WTC11 (cell line): ENCODE measurements around the gene DNAJC16. TPM values are rescaled to one million over a fixed set of nuclear protein-coding genes. Genes with fewer than 3 reads are reported as not detected.
A peak's percentile ranks its signal among the peaks of the same experiment; 100 is the strongest.

ENCODE experiments used
- ATAC-seq: fragments of 200-7000 bp; cut with Tn5 transposase; 2 replicates; pipeline ENCODE4 v1.10.0; 2021; ENCODE audit warnings: mild to moderate bottlenecking, moderate library complexity
- CTCF ChIA-PET: fragments of 300-600 bp; sonication (Branson Sonifier 250); formaldehyde crosslinking; loops from one replicate; lab custom pipeline; 2021; ENCODE audit warnings: antibody characterized with exemption; lab: Charles Lee
- POLR2A ChIA-PET: fragments of 350-600 bp; sonication (Branson Sonifier 250); formaldehyde crosslinking; loops from one replicate; lab custom pipeline; 2021; ENCODE audit warnings: antibody characterized with exemption; lab: Charles Lee
- DNase-seq: peaks from one replicate; pipeline ENCODE4 v3.0.0; 2021; ENCODE audit warnings: low spot score
- H3K27ac Mint-ChIP-seq: 2 replicates; pipeline ENCODE4 v1.8.0; 2021; ENCODE audit warnings: mixed read lengths
- H3K27me3 Mint-ChIP-seq: 2 replicates; pipeline ENCODE4 v1.8.0; 2021; ENCODE audit warnings: low read depth, mild to moderate bottlenecking, moderate library complexity, mixed read lengths
- H3K36me3 Mint-ChIP-seq: 2 replicates; pipeline ENCODE4 v1.8.0; 2021; ENCODE audit warnings: mixed read lengths
- H3K4me1 Mint-ChIP-seq: 2 replicates; pipeline ENCODE4 v1.8.0; 2022; ENCODE audit warnings: mixed read lengths
- H3K4me3 Mint-ChIP-seq: 2 replicates; pipeline ENCODE4 v1.8.0; 2021; ENCODE audit warnings: mild to moderate bottlenecking, moderate library complexity, mixed read lengths
- H3K9me3 Mint-ChIP-seq: 2 replicates; pipeline ENCODE4 v1.8.0; 2021; ENCODE audit warnings: mixed read lengths
- ATF6 ChIP-seq: sonication (generic); formaldehyde crosslinking; IDR thresholded peaks from 2 replicates; pipeline ENCODE4 v1.8.1; 2023; ENCODE audit warnings: mild to moderate bottlenecking, missing genetic modification reagents
- CDX4 ChIP-seq: fragments of 250-450 bp; sonication (Bioruptor Pico); IDR thresholded peaks from 2 replicates; pipeline ENCODE4 v1.9.0; 2021; ENCODE audit warnings: moderate library complexity, mild to moderate bottlenecking, inconsistent platforms, borderline replicate concordance
- E2F1 ChIP-seq: sonication (generic); formaldehyde crosslinking; IDR thresholded peaks from 2 replicates; pipeline ENCODE4 v1.8.0; 2022; ENCODE audit warnings: mild to moderate bottlenecking, missing genetic modification reagents
- ESRRA ChIP-seq: sonication (generic); formaldehyde crosslinking; IDR thresholded peaks from 2 replicates; pipeline ENCODE4 v1.8.1; 2022; ENCODE audit warnings: mild to moderate bottlenecking, missing genetic modification reagents, borderline replicate concordance
- FOXJ3 ChIP-seq: sonication (generic); formaldehyde crosslinking; IDR thresholded peaks from 2 replicates; pipeline ENCODE4 v1.9.0; 2021; ENCODE audit warnings: missing genetic modification reagents, mild to moderate bottlenecking, borderline replicate concordance
- FOXP1 ChIP-seq: sonication (generic); formaldehyde crosslinking; IDR thresholded peaks from 2 replicates; pipeline ENCODE4 v1.8.0; 2022; ENCODE audit warnings: missing genetic modification reagents, mild to moderate bottlenecking, moderate library complexity, borderline replicate concordance
- GTF2I ChIP-seq: fragments of 250-450 bp; sonication (Bioruptor Pico); conservative IDR thresholded peaks from 2 replicates; pipeline ENCODE4 v1.4.0; 2021; ENCODE audit warnings: mild to moderate bottlenecking
- JUN ChIP-seq: sonication (generic); formaldehyde crosslinking; IDR thresholded peaks from 2 replicates; pipeline ENCODE4 v1.8.0; 2023; ENCODE audit warnings: mild to moderate bottlenecking, missing genetic modification reagents
- TEAD1 ChIP-seq: sonication (generic); formaldehyde crosslinking; IDR thresholded peaks from 2 replicates; pipeline ENCODE4 v1.8.0; 2022; ENCODE audit warnings: mild to moderate bottlenecking, missing genetic modification reagents
- ZNF263 ChIP-seq: sonication (generic); formaldehyde crosslinking; IDR thresholded peaks from 2 replicates; pipeline ENCODE4 v1.8.1; 2022; ENCODE audit warnings: low read depth, mild to moderate bottlenecking, moderate library complexity, missing genetic modification reagents
- ZNF416 ChIP-seq: fragments of 250-450 bp; sonication (Bioruptor Pico); IDR thresholded peaks from 2 replicates; pipeline ENCODE4 v1.9.0; 2021; ENCODE audit warnings: mild to moderate bottlenecking, inconsistent platforms
- ZSCAN18 ChIP-seq: fragments of 250-450 bp; sonication (Bioruptor Pico); IDR thresholded peaks from 2 replicates; pipeline ENCODE4 v2.1.2; 2022; ENCODE audit warnings: mild to moderate bottlenecking, moderate library complexity
- total RNA-seq: library from RNA; stranded (reverse); gene quantifications from 3 replicates; pipeline ENCODE4 v1.2.3, GENCODE V29; 2021
- TF ChIP-seq, protein P1 (sequence below): sonication (generic); formaldehyde crosslinking; IDR thresholded peaks from 2 replicates; pipeline ENCODE4 v1.8.1; 2022; ENCODE audit warnings: missing genetic modification reagents, borderline replicate concordance
- TF ChIP-seq, protein P2 (sequence below): sonication (generic); formaldehyde crosslinking; IDR thresholded peaks from 2 replicates; pipeline ENCODE4 v1.8.0; 2022; ENCODE audit warnings: mild to moderate bottlenecking, missing genetic modification reagents
- TF ChIP-seq, protein P3 (sequence below): sonication (generic); formaldehyde crosslinking; IDR thresholded peaks from 2 replicates; pipeline ENCODE4 v1.8.1; 2023; ENCODE audit warnings: mild to moderate bottlenecking, missing genetic modification reagents, borderline replicate concordance
- TF ChIP-seq, protein P4 (sequence below): fragments of 250-450 bp; sonication (Bioruptor Pico); IDR thresholded peaks from 2 replicates; pipeline ENCODE4 v1.8.0; 2021; ENCODE audit warnings: mild to moderate bottlenecking

The DNAJC16 gene
- total RNA-seq, 1 experiment from 2014 or later: 16.4 TPM

DNA sequence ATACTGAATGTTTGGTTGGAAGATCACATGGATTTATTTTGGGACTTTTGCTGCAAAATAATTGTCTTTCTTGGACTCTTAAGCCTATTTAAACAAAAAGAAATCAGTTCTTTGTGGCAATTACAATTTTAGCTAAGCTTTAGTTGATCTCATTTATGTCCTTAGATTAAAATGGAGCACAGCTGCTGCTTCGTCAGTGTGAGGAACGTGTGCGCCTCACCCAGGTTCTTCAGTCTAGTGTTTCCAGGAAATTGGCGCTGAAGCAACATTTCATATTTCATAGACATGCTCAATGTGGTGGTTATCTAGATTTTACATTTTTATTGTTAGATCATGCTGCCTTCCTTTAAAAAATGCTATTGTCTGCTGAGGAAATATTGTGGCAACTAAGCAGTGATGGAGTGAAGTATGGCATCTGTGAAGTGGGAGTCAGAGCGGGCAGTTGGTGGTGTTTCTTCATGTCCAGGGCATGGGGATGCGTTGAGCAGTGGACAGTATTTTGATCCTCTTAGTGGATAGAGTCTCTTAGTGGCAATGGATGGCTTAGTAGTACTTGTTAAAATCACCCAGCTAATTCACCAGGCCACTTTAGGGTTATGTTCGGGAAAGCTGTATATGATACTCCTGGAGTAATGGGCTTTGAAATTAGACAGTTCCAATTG is 96.2 kb downstream of the DNAJC16 start:
- ATAC-seq (no peak), DNase-seq (no peak)
- H3K4me3 Mint-ChIP-seq: no peak overlapping the region
- CTCF ChIA-PET: interaction anchor here (0.6 kb wide), 1 partner anchor 92 kb away, joined by 3 read pairs; no protein-coding TSS in a partner anchor
- peaks cover 14% of the 10 kb centered on the region; the same call in 1 of the 2 replicates for H3K36me3 Mint-ChIP-seq
- H3K27ac Mint-ChIP-seq: peak overlapping the region; percentile 48
- TF ChIP-seq E2F1 (CRISPR knock-in tag): no peak
- TF ChIP-seq, protein P1, sequence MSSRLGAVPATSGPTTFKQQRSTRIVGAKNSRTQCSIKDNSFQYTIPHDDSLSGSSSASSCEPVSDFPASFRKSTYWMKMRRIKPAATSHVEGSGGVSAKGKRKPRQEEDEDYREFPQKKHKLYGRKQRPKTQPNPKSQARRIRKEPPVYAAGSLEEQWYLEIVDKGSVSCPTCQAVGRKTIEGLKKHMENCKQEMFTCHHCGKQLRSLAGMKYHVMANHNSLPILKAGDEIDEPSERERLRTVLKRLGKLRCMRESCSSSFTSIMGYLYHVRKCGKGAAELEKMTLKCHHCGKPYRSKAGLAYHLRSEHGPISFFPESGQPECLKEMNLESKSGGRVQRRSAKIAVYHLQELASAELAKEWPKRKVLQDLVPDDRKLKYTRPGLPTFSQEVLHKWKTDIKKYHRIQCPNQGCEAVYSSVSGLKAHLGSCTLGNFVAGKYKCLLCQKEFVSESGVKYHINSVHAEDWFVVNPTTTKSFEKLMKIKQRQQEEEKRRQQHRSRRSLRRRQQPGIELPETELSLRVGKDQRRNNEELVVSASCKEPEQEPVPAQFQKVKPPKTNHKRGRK (CRISPR knock-in tag): no peak
- TF ChIP-seq GTF2I: no peak
- TF ChIP-seq ZNF416 (CRISPR knock-in tag): no peak
- TF ChIP-seq ZSCAN18: no peak
- TF ChIP-seq, protein P2, sequence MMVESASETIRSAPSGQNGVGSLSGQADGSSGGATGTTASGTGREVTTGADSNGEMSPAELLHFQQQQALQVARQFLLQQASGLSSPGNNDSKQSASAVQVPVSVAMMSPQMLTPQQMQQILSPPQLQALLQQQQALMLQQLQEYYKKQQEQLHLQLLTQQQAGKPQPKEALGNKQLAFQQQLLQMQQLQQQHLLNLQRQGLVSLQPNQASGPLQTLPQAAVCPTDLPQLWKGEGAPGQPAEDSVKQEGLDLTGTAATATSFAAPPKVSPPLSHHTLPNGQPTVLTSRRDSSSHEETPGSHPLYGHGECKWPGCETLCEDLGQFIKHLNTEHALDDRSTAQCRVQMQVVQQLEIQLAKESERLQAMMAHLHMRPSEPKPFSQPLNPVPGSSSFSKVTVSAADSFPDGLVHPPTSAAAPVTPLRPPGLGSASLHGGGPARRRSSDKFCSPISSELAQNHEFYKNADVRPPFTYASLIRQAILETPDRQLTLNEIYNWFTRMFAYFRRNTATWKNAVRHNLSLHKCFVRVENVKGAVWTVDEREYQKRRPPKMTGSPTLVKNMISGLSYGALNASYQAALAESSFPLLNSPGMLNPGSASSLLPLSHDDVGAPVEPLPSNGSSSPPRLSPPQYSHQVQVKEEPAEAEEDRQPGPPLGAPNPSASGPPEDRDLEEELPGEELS (CRISPR knock-in tag): no peak
- no peak for TF ChIP-seq ZNF263 (CRISPR knock-in tag)
- TF ChIP-seq FOXP1 (CRISPR knock-in tag): no peak
- TF ChIP-seq, protein P3, sequence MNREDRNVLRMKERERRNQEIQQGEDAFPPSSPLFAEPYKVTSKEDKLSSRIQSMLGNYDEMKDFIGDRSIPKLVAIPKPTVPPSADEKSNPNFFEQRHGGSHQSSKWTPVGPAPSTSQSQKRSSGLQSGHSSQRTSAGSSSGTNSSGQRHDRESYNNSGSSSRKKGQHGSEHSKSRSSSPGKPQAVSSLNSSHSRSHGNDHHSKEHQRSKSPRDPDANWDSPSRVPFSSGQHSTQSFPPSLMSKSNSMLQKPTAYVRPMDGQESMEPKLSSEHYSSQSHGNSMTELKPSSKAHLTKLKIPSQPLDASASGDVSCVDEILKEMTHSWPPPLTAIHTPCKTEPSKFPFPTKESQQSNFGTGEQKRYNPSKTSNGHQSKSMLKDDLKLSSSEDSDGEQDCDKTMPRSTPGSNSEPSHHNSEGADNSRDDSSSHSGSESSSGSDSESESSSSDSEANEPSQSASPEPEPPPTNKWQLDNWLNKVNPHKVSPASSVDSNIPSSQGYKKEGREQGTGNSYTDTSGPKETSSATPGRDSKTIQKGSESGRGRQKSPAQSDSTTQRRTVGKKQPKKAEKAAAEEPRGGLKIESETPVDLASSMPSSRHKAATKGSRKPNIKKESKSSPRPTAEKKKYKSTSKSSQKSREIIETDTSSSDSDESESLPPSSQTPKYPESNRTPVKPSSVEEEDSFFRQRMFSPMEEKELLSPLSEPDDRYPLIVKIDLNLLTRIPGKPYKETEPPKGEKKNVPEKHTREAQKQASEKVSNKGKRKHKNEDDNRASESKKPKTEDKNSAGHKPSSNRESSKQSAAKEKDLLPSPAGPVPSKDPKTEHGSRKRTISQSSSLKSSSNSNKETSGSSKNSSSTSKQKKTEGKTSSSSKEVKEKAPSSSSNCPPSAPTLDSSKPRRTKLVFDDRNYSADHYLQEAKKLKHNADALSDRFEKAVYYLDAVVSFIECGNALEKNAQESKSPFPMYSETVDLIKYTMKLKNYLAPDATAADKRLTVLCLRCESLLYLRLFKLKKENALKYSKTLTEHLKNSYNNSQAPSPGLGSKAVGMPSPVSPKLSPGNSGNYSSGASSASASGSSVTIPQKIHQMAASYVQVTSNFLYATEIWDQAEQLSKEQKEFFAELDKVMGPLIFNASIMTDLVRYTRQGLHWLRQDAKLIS: no peak
- TF ChIP-seq JUN (CRISPR knock-in tag): no peak
- no peak for TF ChIP-seq ATF6
- peaks cover 26% of the 10 kb centered on the region for H3K4me1 Mint-ChIP-seq
- no peaks in the 10 kb centered on the region for H3K9me3 Mint-ChIP-seq
- no peaks in the 10 kb centered on the region for H3K27me3 Mint-ChIP-seq
- POLR2A ChIA-PET: interaction anchor here (0.6 kb wide), 1 partner anchor 82 kb away, joined by 4 read pairs; no protein-coding TSS in a partner anchor

GRCh38 chr1:15623435-15623834 is 96.8 kb downstream of the DNAJC16 start:
- ChIA-PET POLR2A (no interaction called here), CTCF (interaction anchor here (0.6 kb wide), 1 partner anchor 354 kb away, joined by 5 read pairs; no protein-coding TSS in a partner anchor)
- no peak overlapping the region for H3K4me3 Mint-ChIP-seq
- peaks cover 17% of the 10 kb centered on the region; the same call in 1 of the 2 replicates for H3K36me3 Mint-ChIP-seq
- no peak for ATAC-seq
- H3K27ac Mint-ChIP-seq: no peak overlapping the region
- H3K9me3 Mint-ChIP-seq: no peaks in the 10 kb centered on the region
- no peak for DNase-seq
- H3K27me3 Mint-ChIP-seq: no peaks in the 10 kb centered on the region
- peaks cover 25% of the 10 kb centered on the region for H3K4me1 Mint-ChIP-seq
- TF ChIP-seq TEAD1 (CRISPR knock-in tag): no peak
- TF ChIP-seq CDX4 (CRISPR knock-in tag): no peak
- TF ChIP-seq, protein P4, sequence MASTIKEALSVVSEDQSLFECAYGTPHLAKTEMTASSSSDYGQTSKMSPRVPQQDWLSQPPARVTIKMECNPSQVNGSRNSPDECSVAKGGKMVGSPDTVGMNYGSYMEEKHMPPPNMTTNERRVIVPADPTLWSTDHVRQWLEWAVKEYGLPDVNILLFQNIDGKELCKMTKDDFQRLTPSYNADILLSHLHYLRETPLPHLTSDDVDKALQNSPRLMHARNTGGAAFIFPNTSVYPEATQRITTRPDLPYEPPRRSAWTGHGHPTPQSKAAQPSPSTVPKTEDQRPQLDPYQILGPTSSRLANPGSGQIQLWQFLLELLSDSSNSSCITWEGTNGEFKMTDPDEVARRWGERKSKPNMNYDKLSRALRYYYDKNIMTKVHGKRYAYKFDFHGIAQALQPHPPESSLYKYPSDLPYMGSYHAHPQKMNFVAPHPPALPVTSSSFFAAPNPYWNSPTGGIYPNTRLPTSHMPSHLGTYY (CRISPR knock-in tag): no peak
- no peak for TF ChIP-seq ESRRA (CRISPR knock-in tag)
- TF ChIP-seq FOXJ3 (CRISPR knock-in tag): no peak
